Tibial nerve (tissue), 4 donors: Measurements from ENCODE around the gene DMD. TPM values are rescaled to one million over a fixed set of nuclear protein-coding genes. Genes with fewer than 3 reads are reported as not detected.

Experiments used
- DNase-seq, 2 donors: peaks; one replicate each; pipeline ENCODE4 v3.0.0-alpha.2; 2019; ENCODE audit warnings: low spot score in 2 of 2
- H3K27ac ChIP-seq, 4 donors: fragments of 200-600 bp; sonication (generic) in 3 of 4; one replicate each; pipeline ENCODE4 v1.5.1; 2017 to 2019; ENCODE audit warnings: mild to moderate bottlenecking in 1 of 4
- H3K27me3 ChIP-seq, 2 donors: fragments of 200-600 bp; sonication (generic) in 1 of 2; one replicate each; pipeline versions ENCODE4 v1.5.1 to v1.6.0; 2017 to 2019
- H3K36me3 ChIP-seq, 3 donors: fragments of 200-600 bp; sonication (generic); one replicate each; pipeline ENCODE4 v1.5.1; 2018 to 2019
- H3K4me1 ChIP-seq, 4 donors: fragments of 200-600 bp; sonication (generic) in 3 of 4; one replicate each; pipeline ENCODE4 v1.5.1; 2017 to 2019
- H3K4me3 ChIP-seq, 4 donors: fragments of 200-600 bp; sonication (generic) in 3 of 4; one replicate each; pipeline ENCODE4 v1.5.1; 2017 to 2019; ENCODE audit warnings: mild to moderate bottlenecking in 1 of 4, moderate library complexity in 1 of 4
- H3K9me3 ChIP-seq, 4 donors: fragments of 200-600 bp; sonication (generic) in 3 of 4; one replicate each; pipeline ENCODE4 v1.5.1; 2017 to 2019
- EP300 ChIP-seq, 2 donors: sonication (generic); formaldehyde crosslinking; IDR thresholded peaks; one replicate each; pipeline ENCODE4 v1.6.1; 2017; ENCODE audit warnings: antibody characterized with exemption in 2 of 2, mild to moderate bottlenecking in 1 of 2
- POLR2A ChIP-seq, 2 donors: fragments of 450-650 bp; IDR thresholded peaks; one replicate each; pipeline ENCODE4 v1.6.1; 2017; ENCODE audit warnings: antibody characterized with exemption in 2 of 2, mild to moderate bottlenecking in 2 of 2, moderate library complexity in 2 of 2
- WGBS, 2 donors: methylation state at CpG; one replicate each; pipeline ENCODE4 v1.1.5; 2018; 5-methylcytosine and 5-hydroxymethylcytosine counted together
- total RNA-seq, 4 donors: library from RNA; depleted of rRNA; stranded (reverse); fragments of >200 nt; gene quantifications; one replicate each; pipeline ENCODE4 v1.1.0, GENCODE V29; 2016
- TF ChIP-seq, protein P1 (sequence below), 5 experiments: fragments of 200-600 bp in 3 of 5; fragments of 450-650 bp in 2 of 5; sonication (generic) in 3 of 5; IDR thresholded peaks; one replicate each; pipeline ENCODE4 v1.5.1; 2016 to 2019; ENCODE audit warnings: antibody characterized with exemption in 5 of 5, mild to moderate bottlenecking in 3 of 5, moderate library complexity in 2 of 5

DMD gene
- total RNA-seq, 4 donors from 2014 or later, result 156 to 345 (median 245) TPM

DNA sequence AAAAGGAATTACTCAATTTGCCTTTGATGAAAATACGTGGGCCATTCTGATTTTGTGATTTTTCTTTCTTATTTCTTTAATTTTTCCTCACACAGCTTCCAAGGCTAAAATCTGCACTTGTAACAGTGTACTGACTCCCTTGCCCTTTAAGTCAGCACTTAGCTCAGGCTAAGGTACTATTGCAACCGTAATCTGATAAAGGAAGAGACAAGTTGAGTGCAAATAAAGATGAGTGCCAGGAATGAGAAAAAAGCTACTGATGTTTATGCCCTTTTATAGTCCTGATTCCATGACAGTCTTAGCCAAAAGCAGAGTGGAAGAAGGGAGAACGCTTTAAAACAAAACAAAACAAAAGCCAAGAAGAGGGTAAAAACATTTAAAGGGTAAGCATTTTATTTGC is 6.0 kb downstream of the DMD start:
- peak overlapping the region in 1 of 4 donors; percentile 21 for H3K4me3 ChIP-seq
- H3K27me3 ChIP-seq, result peaks cover 0 to 11% of the 10 kb centered on the region in 2 donors
- H3K27ac ChIP-seq, result peak overlapping the region in 2 of 4 donors; percentile 55 to 58
- WGBS, 2 donors, result 24 to 40% methylated on average over 3 of the region's 3 CpGs
- H3K4me1 ChIP-seq, result peaks cover 0 to 5% (median 0%) of the 10 kb centered on the region in 4 donors
- H3K36me3 ChIP-seq, result no peaks in the 10 kb centered on the region
- DNase-seq, result no peak
- TF ChIP-seq, protein P1, sequence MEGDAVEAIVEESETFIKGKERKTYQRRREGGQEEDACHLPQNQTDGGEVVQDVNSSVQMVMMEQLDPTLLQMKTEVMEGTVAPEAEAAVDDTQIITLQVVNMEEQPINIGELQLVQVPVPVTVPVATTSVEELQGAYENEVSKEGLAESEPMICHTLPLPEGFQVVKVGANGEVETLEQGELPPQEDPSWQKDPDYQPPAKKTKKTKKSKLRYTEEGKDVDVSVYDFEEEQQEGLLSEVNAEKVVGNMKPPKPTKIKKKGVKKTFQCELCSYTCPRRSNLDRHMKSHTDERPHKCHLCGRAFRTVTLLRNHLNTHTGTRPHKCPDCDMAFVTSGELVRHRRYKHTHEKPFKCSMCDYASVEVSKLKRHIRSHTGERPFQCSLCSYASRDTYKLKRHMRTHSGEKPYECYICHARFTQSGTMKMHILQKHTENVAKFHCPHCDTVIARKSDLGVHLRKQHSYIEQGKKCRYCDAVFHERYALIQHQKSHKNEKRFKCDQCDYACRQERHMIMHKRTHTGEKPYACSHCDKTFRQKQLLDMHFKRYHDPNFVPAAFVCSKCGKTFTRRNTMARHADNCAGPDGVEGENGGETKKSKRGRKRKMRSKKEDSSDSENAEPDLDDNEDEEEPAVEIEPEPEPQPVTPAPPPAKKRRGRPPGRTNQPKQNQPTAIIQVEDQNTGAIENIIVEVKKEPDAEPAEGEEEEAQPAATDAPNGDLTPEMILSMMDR (IDR thresholded peaks at IDR 0.05), result no peak
- TF ChIP-seq POLR2A (IDR thresholded peaks at IDR 0.05), result no peak
- TF ChIP-seq EP300 (IDR thresholded peaks at IDR 0.05), result no peak
- no peaks in the 10 kb centered on the region for H3K9me3 ChIP-seq

DNA sequence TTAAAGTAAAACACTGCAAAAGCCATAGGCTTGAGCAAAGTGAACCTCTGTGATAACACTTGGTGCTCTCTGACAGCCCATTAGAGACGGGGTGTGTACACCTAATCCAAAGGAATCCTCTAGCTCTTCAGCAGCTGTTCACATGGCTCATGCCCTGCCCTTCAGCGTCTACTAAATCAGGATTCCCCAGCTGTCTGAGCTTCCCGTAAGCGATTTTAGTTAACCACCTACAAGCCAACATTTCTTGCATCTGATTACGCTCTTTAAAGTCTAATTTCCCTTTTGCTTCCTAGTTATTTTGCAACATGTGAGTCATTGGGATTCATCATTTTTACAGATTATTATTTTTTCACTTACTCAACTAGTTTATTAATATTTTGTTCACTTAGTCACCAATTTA is 6.5 kb downstream of the DMD start:
- H3K36me3 ChIP-seq, result no peaks in the 10 kb centered on the region
- H3K27ac ChIP-seq, result peak overlapping the region in 2 of 4 donors; percentile 55 to 58
- DNase-seq, result no peak

DNA sequence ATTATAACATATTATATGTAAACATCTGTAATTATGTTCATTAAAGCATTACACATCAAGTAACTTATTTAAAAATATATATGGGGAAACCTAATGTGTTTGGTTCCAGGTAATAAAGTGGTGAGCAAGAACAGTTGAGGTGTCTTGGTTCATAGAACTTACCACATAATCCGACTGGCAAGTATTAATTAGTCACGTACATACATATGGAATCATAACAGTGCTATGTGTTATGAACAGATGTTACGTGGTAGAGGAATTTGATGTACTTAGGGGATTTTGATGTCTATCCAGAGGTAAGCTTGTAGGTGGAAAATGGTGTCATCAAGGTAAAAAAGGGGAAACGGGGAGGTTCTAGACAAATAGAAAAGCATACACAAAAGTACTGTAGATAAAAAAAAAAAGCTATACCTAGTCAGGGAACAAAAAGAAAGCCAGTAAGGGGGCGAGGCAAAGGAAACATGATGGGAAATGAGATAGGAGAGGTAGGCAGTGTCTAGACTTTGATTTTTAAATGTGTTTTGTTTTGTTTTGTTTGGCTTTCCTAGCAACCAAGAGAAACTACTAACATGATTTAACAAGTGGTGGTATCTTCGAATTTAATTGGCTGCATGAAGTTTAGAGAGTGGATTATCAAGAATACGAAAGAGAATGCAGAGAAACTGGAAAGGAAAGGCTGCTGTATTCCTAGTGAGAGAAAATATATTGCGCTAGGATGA is 12.6 kb downstream of the DMD start:
- no peak for DNase-seq
- Histone ChIP-seq H3K4me1 (no peaks in the 10 kb centered on the region), H3K36me3 (no peaks in the 10 kb centered on the region), H3K27ac (no peak overlapping the region), H3K4me3 (no peak overlapping the region), H3K9me3 (no peaks in the 10 kb centered on the region), H3K27me3 (no peaks in the 10 kb centered on the region)
- WGBS, 2 donors, result 74 to 83% methylated on average over 8 of the region's 8 CpGs
- TF ChIP-seq EP300 (IDR thresholded peaks at IDR 0.05) (no peak), POLR2A (IDR thresholded peaks at IDR 0.05) (no peak)
- TF ChIP-seq, protein P1 (IDR thresholded peaks at IDR 0.05), result no peak

More for the DNA sequence above, 6.5 kb downstream of the DMD start:
- H3K4me3 ChIP-seq, result peak overlapping the region in 1 of 4 donors; percentile 21
- H3K4me1 ChIP-seq, result peaks cover 0 to 5% (median 0%) of the 10 kb centered on the region in 4 donors
- 27 to 39% methylated on average over 4 to 5 of the region's 5 CpGs for WGBS, 2 donors
- no peak for TF ChIP-seq POLR2A (IDR thresholded peaks at IDR 0.05)
- TF ChIP-seq, protein P1 (IDR thresholded peaks at IDR 0.05), result no peak
- TF ChIP-seq EP300 (IDR thresholded peaks at IDR 0.05), result no peak
- peaks cover 0 to 11% of the 10 kb centered on the region in 2 donors for H3K27me3 ChIP-seq
- H3K9me3 ChIP-seq, result no peaks in the 10 kb centered on the region

DNA sequence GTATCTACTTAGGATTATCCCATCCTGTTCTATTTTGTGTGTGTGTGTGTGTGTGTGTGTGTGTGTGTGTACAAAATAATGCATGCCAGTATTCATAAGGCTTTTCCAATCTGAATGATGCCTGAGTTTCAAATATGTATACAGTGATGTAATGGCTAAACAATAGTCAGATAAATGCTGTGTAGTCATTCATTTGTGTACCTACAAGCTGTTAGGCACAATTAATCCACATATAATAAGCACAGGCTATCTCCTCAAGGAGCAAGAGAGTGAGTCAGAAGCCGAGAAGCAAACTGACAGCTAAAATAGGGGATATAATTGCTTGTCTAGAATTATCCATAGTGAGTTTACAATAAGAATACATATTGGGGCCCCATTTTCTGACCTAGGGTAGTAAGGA is 15.7 kb downstream of the DMD start:
- Histone ChIP-seq H3K36me3 (no peaks in the 10 kb centered on the region), H3K27me3 (no peaks in the 10 kb centered on the region)
- TF ChIP-seq, protein P1 (IDR thresholded peaks at IDR 0.05), result no peak
- TF ChIP-seq EP300 (IDR thresholded peaks at IDR 0.05), result no peak
- no peak for TF ChIP-seq POLR2A (IDR thresholded peaks at IDR 0.05)

DNA sequence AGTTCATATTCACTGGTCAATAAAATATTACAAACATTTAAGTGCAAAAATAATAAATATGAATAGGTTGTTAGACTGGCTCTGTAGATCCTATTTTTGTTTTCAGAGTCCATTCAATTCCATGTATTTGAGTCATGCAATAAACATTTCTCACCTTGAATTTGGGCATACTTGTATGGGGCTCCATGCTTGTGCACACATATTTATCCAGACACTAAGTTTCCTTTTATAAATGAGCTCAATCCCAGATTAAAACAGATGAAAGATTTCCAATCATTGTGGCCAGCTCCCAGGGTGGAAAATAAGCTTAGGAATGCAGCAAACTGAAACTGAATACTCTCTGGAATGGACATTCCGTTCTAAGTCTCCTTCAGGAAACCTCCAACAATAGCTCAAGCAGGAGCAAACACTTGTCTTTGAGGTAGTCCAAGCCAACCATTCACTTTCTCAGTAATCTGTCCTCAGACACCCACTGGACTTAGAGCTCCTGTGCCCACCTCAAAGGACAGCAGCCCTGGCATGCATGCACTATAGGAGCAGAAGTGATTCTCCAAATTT is 16.4 kb downstream of the DMD start:
- no peak for DNase-seq
- TF ChIP-seq POLR2A (IDR thresholded peaks at IDR 0.05) (no peak), EP300 (IDR thresholded peaks at IDR 0.05) (peak in 1 of 2 donors; percentile 20)
- TF ChIP-seq, protein P1 (IDR thresholded peaks at IDR 0.05), result no peak
- Histone ChIP-seq H3K27me3 (no peaks in the 10 kb centered on the region), H3K4me3 (peak overlapping the region in 1 of 4 donors; percentile 19), H3K27ac (peak overlapping the region in 2 of 4 donors; percentile 64 to 71), H3K4me1 (no peaks in the 10 kb centered on the region), H3K36me3 (no peaks in the 10 kb centered on the region), H3K9me3 (no peaks in the 10 kb centered on the region)
- 0 to 29% methylated on average over 1 of the region's 1 CpG for WGBS, 2 donors

More for the DNA sequence above, 15.7 kb downstream of the DMD start:
- no peak overlapping the region for H3K4me3 ChIP-seq
- 69 to 82% methylated on average over 1 of the region's 1 CpG for WGBS, 2 donors
- H3K4me1 ChIP-seq, result no peaks in the 10 kb centered on the region
- peak overlapping the region in 2 of 4 donors; percentile 64 to 71 for H3K27ac ChIP-seq
- H3K9me3 ChIP-seq, result no peaks in the 10 kb centered on the region
- DNase-seq, result no peak
